HEK293 (cell line): ENCODE measurements around the gene TC2N.

ENCODE experiments used
- ZIC2 ChIP-seq: fragments of 450-650 bp; formaldehyde crosslinking; IDR thresholded peaks from 2 replicates; pipeline ENCODE4 v1.5.1; 2016; ENCODE audit warnings: missing biosample characterization, missing genetic modification characterization
- ZNF521 ChIP-seq: fragments of 450-650 bp; formaldehyde crosslinking; IDR thresholded peaks from 2 replicates; pipeline ENCODE4 v1.5.1; 2017; ENCODE audit warnings: missing biosample characterization, mild to moderate bottlenecking, missing genetic modification characterization
- ZNF747 ChIP-seq: fragments of 450-650 bp; formaldehyde crosslinking; IDR thresholded peaks from 2 replicates; pipeline ENCODE4 v1.5.1; 2016; ENCODE audit warnings: missing biosample characterization, missing genetic modification characterization
- TF ChIP-seq, protein P1 (sequence below): fragments of 450-650 bp; formaldehyde crosslinking; IDR thresholded peaks from 2 replicates; pipeline ENCODE4 v1.5.1; 2016; ENCODE audit warnings: missing biosample characterization, missing genetic modification characterization

DNA sequence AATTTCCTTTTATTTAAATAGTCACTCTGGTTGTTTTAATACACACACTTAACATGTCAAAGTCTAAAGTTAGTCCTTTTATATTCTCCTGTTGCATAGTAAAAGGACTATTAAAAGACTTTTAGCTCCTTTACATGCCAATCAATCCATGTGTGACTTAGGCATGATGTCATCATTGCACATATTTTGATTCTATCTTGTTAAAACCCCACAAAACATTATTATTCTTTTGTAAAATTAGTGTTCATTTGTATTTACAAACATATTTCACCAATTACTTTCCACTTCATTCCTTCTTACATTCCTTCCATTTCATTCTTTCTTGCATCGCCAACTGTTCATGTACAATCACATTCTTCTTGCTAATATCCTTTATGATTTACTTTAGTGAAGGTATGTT, 39.6 kb downstream of the TC2N start:
- no peak for TF ChIP-seq ZNF521
- TF ChIP-seq, protein P1, sequence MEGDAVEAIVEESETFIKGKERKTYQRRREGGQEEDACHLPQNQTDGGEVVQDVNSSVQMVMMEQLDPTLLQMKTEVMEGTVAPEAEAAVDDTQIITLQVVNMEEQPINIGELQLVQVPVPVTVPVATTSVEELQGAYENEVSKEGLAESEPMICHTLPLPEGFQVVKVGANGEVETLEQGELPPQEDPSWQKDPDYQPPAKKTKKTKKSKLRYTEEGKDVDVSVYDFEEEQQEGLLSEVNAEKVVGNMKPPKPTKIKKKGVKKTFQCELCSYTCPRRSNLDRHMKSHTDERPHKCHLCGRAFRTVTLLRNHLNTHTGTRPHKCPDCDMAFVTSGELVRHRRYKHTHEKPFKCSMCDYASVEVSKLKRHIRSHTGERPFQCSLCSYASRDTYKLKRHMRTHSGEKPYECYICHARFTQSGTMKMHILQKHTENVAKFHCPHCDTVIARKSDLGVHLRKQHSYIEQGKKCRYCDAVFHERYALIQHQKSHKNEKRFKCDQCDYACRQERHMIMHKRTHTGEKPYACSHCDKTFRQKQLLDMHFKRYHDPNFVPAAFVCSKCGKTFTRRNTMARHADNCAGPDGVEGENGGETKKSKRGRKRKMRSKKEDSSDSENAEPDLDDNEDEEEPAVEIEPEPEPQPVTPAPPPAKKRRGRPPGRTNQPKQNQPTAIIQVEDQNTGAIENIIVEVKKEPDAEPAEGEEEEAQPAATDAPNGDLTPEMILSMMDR (tag by site-specific recombination), result no peak
- no peak for TF ChIP-seq ZIC2 (tag by site-specific recombination)
- no peak for TF ChIP-seq ZNF747 (tag by site-specific recombination)
